GM12878 (cell line): ENCODE results near the gene SPCS1. TPM values are rescaled to one million over a fixed set of nuclear protein-coding genes. Genes with fewer than 3 reads are reported as not detected.
A peak's percentile ranks its signal among the peaks of the same experiment; 100 is the strongest.

Experiments used
- ATF2 ChIP-seq: IDR thresholded peaks from 2 replicates; pipeline ENCODE4 v1.6.1; 2012; ENCODE audit warnings: low read length, inconsistent platforms
- BCL11A ChIP-seq: IDR thresholded peaks from 2 replicates; pipeline ENCODE4 v1.6.1; 2011; ENCODE audit warnings: low read depth, low read length
- BMI1 ChIP-seq: fragments of 450-650 bp; IDR thresholded peaks from 2 replicates; pipeline ENCODE4 v1.6.1; 2016; ENCODE audit warnings: mild to moderate bottlenecking, moderate library complexity, borderline replicate concordance
- BRCA1 ChIP-seq: IDR thresholded peaks from 2 replicates; pipeline ENCODE4 v1.6.1; 2011; ENCODE audit warnings: low read depth, low read length, improper control_type of control experiment
- CREB1 ChIP-seq: IDR thresholded peaks from 2 replicates; pipeline ENCODE4 v1.6.1; 2012; ENCODE audit warnings: low read depth, mild to moderate bottlenecking, inconsistent platforms
- CREM ChIP-seq: IDR thresholded peaks from 2 replicates; pipeline ENCODE4 v1.6.1; 2014; ENCODE audit warnings: antibody characterized with exemption, low read depth
- E2F4 ChIP-seq: IDR thresholded peaks from 2 replicates; pipeline ENCODE4 v1.6.1; 2012; ENCODE audit warnings: low read depth, low read length, improper control_type of control experiment
- FOS ChIP-seq: IDR thresholded peaks from 3 replicates; pipeline ENCODE4 v1.6.1; 2011; ENCODE audit warnings: borderline replicate concordance; ENCODE audit not compliant: insufficient read length; ENCODE audit errors: extremely low read depth
- FOXM1 ChIP-seq: IDR thresholded peaks from 2 replicates; pipeline ENCODE4 v1.6.1; 2012; ENCODE audit warnings: low read depth, mild to moderate bottlenecking, inconsistent platforms, low read length, moderate library complexity
- GABPA ChIP-seq: IDR thresholded peaks from 2 replicates; pipeline ENCODE4 v1.6.1; 2014; ENCODE audit warnings: antibody characterized with exemption, low read depth, mild to moderate bottlenecking, inconsistent platforms
- GATAD2B ChIP-seq: fragments of 450-650 bp; conservative IDR thresholded peaks from 2 replicates; pipeline ENCODE4 v1.6.1; 2017; ENCODE audit warnings: low read depth, mild to moderate bottlenecking, moderate library complexity
- HDAC2 ChIP-seq: fragments of 200-600 bp; sonication (generic); IDR thresholded peaks from 2 replicates; pipeline ENCODE4 v1.6.1; 2017
- IKZF1 ChIP-seq: fragments of 450-650 bp; conservative IDR thresholded peaks from 2 replicates; pipeline ENCODE4 v1.6.1; 2017; ENCODE audit warnings: antibody characterized with exemption, mild to moderate bottlenecking
- JUNB ChIP-seq: IDR thresholded peaks from 2 replicates; pipeline ENCODE4 v1.6.1; 2016; ENCODE audit warnings: antibody characterized with exemption, mild to moderate bottlenecking
- MYB ChIP-seq: fragments of 150-350 bp; IDR thresholded peaks from 2 replicates; pipeline ENCODE4 v1.6.1; 2014; ENCODE audit warnings: mild to moderate bottlenecking, low read depth, low read length, borderline replicate concordance
- NFIC ChIP-seq: IDR thresholded peaks from 2 replicates; pipeline ENCODE4 v1.6.1; 2012; ENCODE audit warnings: low read depth, mild to moderate bottlenecking, inconsistent platforms, low read length, moderate library complexity
- NFXL1 ChIP-seq: fragments of 450-650 bp; IDR thresholded peaks from 2 replicates; pipeline ENCODE4 v1.6.1; 2017; ENCODE audit warnings: antibody characterized with exemption, mild to moderate bottlenecking, borderline replicate concordance
- NKRF ChIP-seq: fragments of 450-650 bp; conservative IDR thresholded peaks from 2 replicates; pipeline ENCODE4 v1.6.1; 2017; ENCODE audit warnings: mild to moderate bottlenecking, moderate library complexity
- PAX8 ChIP-seq: fragments of 450-650 bp; IDR thresholded peaks from 2 replicates; pipeline ENCODE4 v1.6.1; 2017; ENCODE audit warnings: mild to moderate bottlenecking, moderate library complexity
- POLR2AphosphoS5 ChIP-seq: IDR thresholded peaks from 2 replicates; pipeline ENCODE4 v1.6.1; 2011; ENCODE audit warnings: mild to moderate bottlenecking, low read length, inconsistent platforms
- RFX5 ChIP-seq: IDR thresholded peaks from 2 replicates; pipeline ENCODE4 v1.6.1; 2011; ENCODE audit warnings: low read depth, low read length, improper control_type of control experiment
- STAT1 ChIP-seq: fragments of 450-650 bp; conservative IDR thresholded peaks from 2 replicates; pipeline ENCODE4 v1.6.1; 2014; ENCODE audit warnings: antibody characterized with exemption, mild to moderate bottlenecking
- SUZ12 ChIP-seq: fragments of 200-600 bp; sonication (generic); IDR thresholded peaks from one replicate; pipeline ENCODE4 v1.6.1; 2018; ENCODE audit warnings: antibody characterized with exemption, mild to moderate bottlenecking; ENCODE audit not compliant: unreplicated experiment
- TCF7 ChIP-seq: IDR thresholded peaks from 2 replicates; pipeline ENCODE4 v1.6.1; 2014; ENCODE audit warnings: antibody characterized with exemption, borderline replicate concordance
- USF2 ChIP-seq: IDR thresholded peaks from 2 replicates; pipeline ENCODE4 v1.6.1; 2011; ENCODE audit warnings: low read depth, low read length, improper control_type of control experiment, borderline replicate concordance
- YY1 ChIP-seq: IDR thresholded peaks from 2 replicates; pipeline ENCODE4 v1.6.1; 2011; ENCODE audit warnings: low read depth, mild to moderate bottlenecking, low read length
- polyA plus RNA-seq, 11 experiments: library from polyadenylated mRNA; depleted of rRNA in 4 of 11; unstranded in 6 of 11; stranded (reverse) in 5 of 11; fragments of >200 nt; fragmentation: Nextera tagmentation in 4 of 11; fragmentation: Illumina TruSeq in 1 of 11; extraction: Ambion mirVana in 4 of 11; extraction: Trizol in 1 of 11; gene quantifications; 1 replicate in 1 of 11; 2 replicates in 10 of 11; pipeline versions ENCODE4 v1.2.1 to v1.2.3, GENCODE V29; 2011 to 2016; ENCODE audit warnings: inconsistent platforms in 2 of 11, missing spikeins in 2 of 11, low read depth in 1 of 11
- total RNA-seq, 4 experiments: library from RNA; depleted of rRNA in 3 of 4; stranded (reverse); fragments of >200 nt in 3 of 4; fragmentation: Illumina TruSeq in 1 of 4; extraction: Trizol in 1 of 4; gene quantifications; 2 replicates each; pipeline versions ENCODE4 v1.2.1 to v1.2.3, GENCODE V29; 2013 to 2021

Gene SPCS1
- total and polyA plus RNA-seq, 10 of the 15 experiments (the other 5 are each of a cell fraction or from before 2014, with no cell fraction given) = 107 to 994 (median 233) TPM

GRCh38 chr3:52682016-52682415, 23.9 kb upstream of the SPCS1 start (continued):
- TF ChIP-seq NKRF (no peak), GATAD2B (no peak), SUZ12 (no peak), STAT1 (no peak), RFX5 (no peak), PAX8 (no peak), E2F4 (no peak), POLR2AphosphoS5 (no peak), BCL11A (peak; percentile 27; the same call in 1 of the 2 replicates), IKZF1 (peak; percentile 62), GABPA (no peak), NFXL1 (no peak), JUNB (peak; percentile 78), FOXM1 (peak; percentile 47; the same call in 1 of the 2 replicates), NFIC (peak; percentile 40; the same call in 1 of the 2 replicates), TCF7 (no peak), CREM (peak; percentile 19; the same call in 1 of the 2 replicates), HDAC2 (no peak), USF2 (no peak), ATF2 (no peak), CREB1 (no peak), BRCA1 (no peak), FOS (no peak), MYB (no peak), BMI1 (no peak), YY1 (peak; percentile 47; the same call in 1 of the 2 replicates)
